Fibroblast of pulmonary artery (primary cell): Measurements from ENCODE around the gene HOXD12.

Source experiments
- DNase-seq: peaks from one replicate; pipeline ENCODE4 v3.0.0-alpha.2; 2010; ENCODE audit warnings: low read depth
- H3K4me3 ChIP-seq: replicated peaks from 2 replicates; pipeline ENCODE4 v1.5.1; 2011; ENCODE audit warnings: low read depth, mild to moderate bottlenecking, control low read depth, low read length, moderate library complexity
- CTCF ChIP-seq: IDR thresholded peaks from 2 replicates; pipeline ENCODE4 v1.5.1; 2011; ENCODE audit warnings: mild to moderate bottlenecking, control low read depth, low read length, inconsistent platforms; ENCODE audit errors: missing control alignments

HOXD12 gene

GRCh38 chr2:176145085-176145969, 45.7 kb downstream of the HOXD12 start:
- no peak overlapping the region for H3K4me3 ChIP-seq
- DNase-seq = no peak
- no peak for TF ChIP-seq CTCF

GRCh38 chr2:176146101-176146500, 46.5 kb downstream of the HOXD12 start:
- no peak overlapping the region for H3K4me3 ChIP-seq
- DNase-seq = no peak
- no peak for TF ChIP-seq CTCF

- H3K4me3 ChIP-seq = no peak overlapping the region
- no peak for DNase-seq
- no peak for TF ChIP-seq CTCF
Measured at GRCh38 chr2:176146645-176147044, 47.0 kb downstream of the HOXD12 start.

- no peak overlapping the region for H3K4me3 ChIP-seq
- TF ChIP-seq CTCF = no peak
- no peak for DNase-seq
Measured at GRCh38 chr2:176147210-176147799, 47.7 kb downstream of the HOXD12 start.

GRCh38 chr2:176147800-176148496, 48.4 kb downstream of the HOXD12 start:
- no peak for TF ChIP-seq CTCF
- DNase-seq = no peak
- H3K4me3 ChIP-seq = no peak overlapping the region

GRCh38 chr2:176148751-176149421, 49.3 kb downstream of the HOXD12 start:
- DNase-seq = no peak
- no peak overlapping the region for H3K4me3 ChIP-seq
- TF ChIP-seq CTCF = no peak
